Glutamatergic neuron (in vitro differentiated cells): ENCODE data around the gene MT1B. TPM values are rescaled to one million over a fixed set of nuclear protein-coding genes. Genes with fewer than 3 reads are reported as not detected.

Experiments used
- DNase-seq: peaks from one replicate; pipeline ENCODE4 v3.0.0; 2022
- H3K27ac Mint-ChIP-seq: one replicate; pipeline ENCODE4 v1.8.0; 2020; ENCODE audit warnings: mild to moderate bottlenecking, mixed read lengths, inconsistent platforms; ENCODE audit not compliant: unreplicated experiment
- H3K27me3 Mint-ChIP-seq: one replicate; pipeline ENCODE4 v1.8.0; 2020; ENCODE audit warnings: mild to moderate bottlenecking, moderate library complexity, mixed read lengths, inconsistent platforms; ENCODE audit not compliant: unreplicated experiment
- H3K36me3 Mint-ChIP-seq: one replicate; pipeline ENCODE4 v1.8.0; 2020; ENCODE audit warnings: mild to moderate bottlenecking, mixed read lengths, inconsistent platforms; ENCODE audit not compliant: unreplicated experiment
- H3K4me1 Mint-ChIP-seq: one replicate; pipeline ENCODE4 v1.8.0; 2020; ENCODE audit warnings: mild to moderate bottlenecking, low read depth, mixed read lengths, inconsistent platforms; ENCODE audit not compliant: unreplicated experiment
- H3K4me3 Mint-ChIP-seq: one replicate; pipeline ENCODE4 v1.8.0; 2020; ENCODE audit warnings: mild to moderate bottlenecking, mixed read lengths, inconsistent platforms; ENCODE audit not compliant: unreplicated experiment
- H3K9me3 Mint-ChIP-seq: one replicate; pipeline ENCODE4 v1.8.0; 2020; ENCODE audit warnings: mild to moderate bottlenecking, moderate library complexity, mixed read lengths, inconsistent platforms; ENCODE audit not compliant: unreplicated experiment
- total RNA-seq: library from RNA; stranded (reverse); fragmentation: NEBNext Ultra II Directional; extraction: Animal tissue kit (Norgen Biotek cat#: 25700); gene quantifications from one replicate; pipeline ENCODE4 v1.2.1, GENCODE V29; 2021; ENCODE audit not compliant: unreplicated experiment
- TF ChIP-seq, protein P1 (sequence below): fragments of 200-600 bp; sonication (generic); IDR thresholded peaks from one replicate; pipeline ENCODE4 v1.5.0; 2021; ENCODE audit not compliant: partially characterized antibody, unreplicated experiment

Gene MT1B
- total RNA-seq, 1 donor from 2014 or later = not detected

DNA sequence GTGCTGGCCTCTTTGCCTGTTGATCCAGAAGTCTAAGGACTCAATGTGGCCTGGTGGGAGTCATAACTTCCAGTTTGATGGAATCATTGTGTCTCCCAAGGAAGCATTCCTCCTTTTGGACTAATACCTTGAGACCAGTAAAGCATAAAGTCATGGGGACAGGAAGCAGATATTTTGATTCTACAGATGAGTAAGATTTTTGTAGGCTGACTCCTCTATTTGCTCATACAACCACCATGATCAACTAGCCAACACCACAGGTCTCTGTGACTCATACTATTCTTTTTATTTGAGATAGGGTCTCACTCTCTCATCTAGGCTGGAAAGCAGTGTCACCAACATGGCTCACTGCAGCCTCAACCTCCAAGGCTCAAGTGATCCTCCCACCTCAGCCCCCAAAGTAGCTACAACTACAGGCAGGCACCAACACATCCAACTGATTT lies 37.1 kb upstream of the MT1B start:
- no peak overlapping the region for H3K27ac Mint-ChIP-seq
- TF ChIP-seq, protein P1, sequence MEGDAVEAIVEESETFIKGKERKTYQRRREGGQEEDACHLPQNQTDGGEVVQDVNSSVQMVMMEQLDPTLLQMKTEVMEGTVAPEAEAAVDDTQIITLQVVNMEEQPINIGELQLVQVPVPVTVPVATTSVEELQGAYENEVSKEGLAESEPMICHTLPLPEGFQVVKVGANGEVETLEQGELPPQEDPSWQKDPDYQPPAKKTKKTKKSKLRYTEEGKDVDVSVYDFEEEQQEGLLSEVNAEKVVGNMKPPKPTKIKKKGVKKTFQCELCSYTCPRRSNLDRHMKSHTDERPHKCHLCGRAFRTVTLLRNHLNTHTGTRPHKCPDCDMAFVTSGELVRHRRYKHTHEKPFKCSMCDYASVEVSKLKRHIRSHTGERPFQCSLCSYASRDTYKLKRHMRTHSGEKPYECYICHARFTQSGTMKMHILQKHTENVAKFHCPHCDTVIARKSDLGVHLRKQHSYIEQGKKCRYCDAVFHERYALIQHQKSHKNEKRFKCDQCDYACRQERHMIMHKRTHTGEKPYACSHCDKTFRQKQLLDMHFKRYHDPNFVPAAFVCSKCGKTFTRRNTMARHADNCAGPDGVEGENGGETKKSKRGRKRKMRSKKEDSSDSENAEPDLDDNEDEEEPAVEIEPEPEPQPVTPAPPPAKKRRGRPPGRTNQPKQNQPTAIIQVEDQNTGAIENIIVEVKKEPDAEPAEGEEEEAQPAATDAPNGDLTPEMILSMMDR = no peak
- peaks cover 29% of the 10 kb centered on the region for H3K27me3 Mint-ChIP-seq

DNA sequence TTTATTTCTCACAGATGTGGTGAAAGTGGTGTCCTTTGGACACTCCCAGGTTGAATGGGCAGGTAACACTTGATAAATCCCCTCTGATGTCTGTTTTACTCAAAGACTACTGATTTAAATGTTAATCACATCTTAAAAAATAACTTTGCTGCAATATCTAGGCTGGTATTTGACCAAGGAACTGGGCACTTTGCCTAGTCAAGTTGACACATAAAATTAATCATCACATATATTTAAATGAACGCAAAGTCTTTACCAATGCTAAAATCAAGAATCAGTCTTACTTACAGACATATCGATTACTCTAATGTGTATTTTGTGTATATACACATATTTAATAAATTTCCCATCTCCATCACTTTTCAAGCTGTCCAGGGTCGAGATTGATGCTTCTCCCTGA lies 36.3 kb upstream of the MT1B start:
- no peak for DNase-seq
- peaks cover 2% of the 10 kb centered on the region for H3K9me3 Mint-ChIP-seq
- peaks cover 5% of the 10 kb centered on the region for H3K4me1 Mint-ChIP-seq
- peaks cover 28% of the 10 kb centered on the region for H3K27me3 Mint-ChIP-seq
- no peaks in the 10 kb centered on the region for H3K36me3 Mint-ChIP-seq
- TF ChIP-seq, protein P1 = no peak
- no peak overlapping the region for H3K4me3 Mint-ChIP-seq
- no peak overlapping the region for H3K27ac Mint-ChIP-seq

More for the DNA sequence above, 37.1 kb upstream of the MT1B start:
- H3K36me3 Mint-ChIP-seq = no peaks in the 10 kb centered on the region
- no peak for DNase-seq
- no peak overlapping the region for H3K4me3 Mint-ChIP-seq
- H3K4me1 Mint-ChIP-seq = peaks cover 6% of the 10 kb centered on the region
- peaks cover 2% of the 10 kb centered on the region for H3K9me3 Mint-ChIP-seq

DNA sequence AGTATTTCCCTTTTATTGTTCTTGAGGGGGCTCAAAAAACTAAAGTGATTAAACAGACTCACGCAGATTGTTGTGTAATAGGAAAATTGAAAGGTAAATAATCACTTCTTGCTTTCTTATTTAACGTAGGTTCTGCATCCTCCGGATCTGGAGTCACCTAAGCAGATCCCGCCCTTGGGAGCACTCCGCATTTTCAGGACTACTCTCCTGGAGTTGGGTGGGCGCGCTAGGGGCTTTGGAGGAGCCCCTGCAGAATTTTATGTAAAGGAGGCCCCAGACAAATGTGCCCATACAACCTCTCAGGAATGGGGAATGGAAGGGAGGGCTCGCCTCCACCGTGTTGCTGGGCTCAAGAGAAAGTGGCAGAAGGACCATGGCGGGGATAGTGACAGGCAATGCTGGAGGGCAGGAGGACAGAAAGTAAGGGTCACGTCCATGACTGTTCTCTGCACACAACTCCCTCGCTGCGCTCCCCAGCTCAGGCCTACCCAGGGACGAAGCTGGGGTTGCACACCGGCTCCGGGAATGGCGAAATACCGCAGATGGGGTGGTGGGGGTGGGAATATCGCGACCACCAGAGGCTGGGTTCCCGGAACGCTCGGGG lies 35.0 kb upstream of the MT1B start:
- Mint-ChIP-seq H3K27me3 (peaks cover 31% of the 10 kb centered on the region), H3K27ac (no peak overlapping the region), H3K9me3 (peaks cover 2% of the 10 kb centered on the region), H3K4me3 (peak overlapping the region; percentile 73), H3K36me3 (no peaks in the 10 kb centered on the region), H3K4me1 (peaks cover 5% of the 10 kb centered on the region)
- DNase-seq = no peak
- TF ChIP-seq, protein P1 = no peak

DNA sequence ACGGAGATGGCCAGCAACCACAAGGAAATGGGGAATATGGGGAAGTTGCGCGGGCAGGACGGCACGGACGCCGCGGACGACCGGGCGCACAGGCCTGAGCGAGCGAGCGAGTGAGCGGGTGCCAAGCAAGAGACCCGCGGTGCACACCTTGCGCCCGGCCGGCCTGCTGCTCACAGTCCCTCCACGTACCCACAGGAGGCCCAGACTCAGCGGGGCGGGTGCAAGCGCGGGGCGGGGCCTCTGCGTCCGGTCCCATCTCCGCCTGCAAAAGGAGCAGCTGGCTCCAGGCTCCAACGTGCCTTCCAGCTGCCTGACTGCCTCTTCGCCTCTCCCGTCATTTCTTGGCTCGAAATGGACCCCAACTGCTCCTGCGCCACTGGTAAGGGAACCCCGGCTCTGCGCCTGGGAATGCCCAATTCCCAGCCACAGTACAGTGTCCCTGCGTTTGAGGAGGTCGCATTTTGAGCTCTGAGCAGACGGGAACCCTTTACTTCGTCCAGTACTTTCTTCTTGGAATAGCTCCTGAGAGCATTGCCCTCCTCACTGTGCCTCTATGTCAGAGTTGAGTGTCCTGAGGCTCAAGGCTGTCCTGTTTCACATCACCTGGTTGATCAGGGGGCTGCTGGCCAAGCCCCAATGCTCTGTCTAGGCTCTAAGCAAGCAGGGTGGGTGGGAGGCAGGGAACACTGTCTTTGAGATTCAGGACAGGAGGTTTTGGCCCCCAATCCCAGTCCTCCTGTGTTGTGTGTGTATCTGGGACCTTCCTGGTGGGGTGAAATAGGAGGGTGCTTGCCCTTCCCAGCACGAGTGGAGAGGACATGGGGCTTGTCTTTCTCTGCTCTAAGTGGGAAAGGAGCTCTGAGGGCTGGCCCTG lies 34.2 kb upstream of the MT1B start:
- H3K27me3 Mint-ChIP-seq = peaks cover 31% of the 10 kb centered on the region
- H3K4me3 Mint-ChIP-seq = peak overlapping the region; percentile 88
- peaks cover 2% of the 10 kb centered on the region for H3K9me3 Mint-ChIP-seq
- peaks cover 5% of the 10 kb centered on the region for H3K4me1 Mint-ChIP-seq
- TF ChIP-seq, protein P1 = no peak
- H3K27ac Mint-ChIP-seq = no peak overlapping the region
- no peaks in the 10 kb centered on the region for H3K36me3 Mint-ChIP-seq
- DNase-seq = peak; percentile 68

DNA sequence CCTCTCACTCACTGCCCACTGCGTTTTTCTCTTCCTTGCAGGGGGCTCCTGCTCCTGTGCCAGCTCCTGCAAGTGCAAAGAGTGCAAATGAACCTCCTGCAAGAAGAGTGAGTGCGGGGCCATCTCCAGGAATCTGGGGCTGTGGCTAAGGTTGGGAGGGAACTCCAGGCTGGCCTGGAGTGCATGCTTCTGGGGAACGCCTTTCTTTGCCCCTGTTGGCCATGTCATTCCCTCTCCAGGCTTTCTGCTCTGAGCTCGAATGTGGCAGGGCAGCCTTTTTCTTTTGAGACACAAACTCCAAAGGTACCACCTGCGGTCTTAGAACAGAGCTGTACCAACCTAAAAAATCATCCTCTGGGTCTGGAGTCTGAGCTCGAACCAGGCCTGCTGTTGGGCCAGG lies 33.5 kb upstream of the MT1B start:
- TF ChIP-seq, protein P1 = no peak
- H3K4me3 Mint-ChIP-seq = peak overlapping the region; percentile 88
- H3K4me1 Mint-ChIP-seq = peaks cover 5% of the 10 kb centered on the region
- H3K27ac Mint-ChIP-seq = no peak overlapping the region
- DNase-seq = no peak
- H3K9me3 Mint-ChIP-seq = peaks cover 2% of the 10 kb centered on the region
- H3K27me3 Mint-ChIP-seq = peaks cover 31% of the 10 kb centered on the region
- no peaks in the 10 kb centered on the region for H3K36me3 Mint-ChIP-seq
